Measurements from ENCODE around the gene CCDC167.

DNA sequence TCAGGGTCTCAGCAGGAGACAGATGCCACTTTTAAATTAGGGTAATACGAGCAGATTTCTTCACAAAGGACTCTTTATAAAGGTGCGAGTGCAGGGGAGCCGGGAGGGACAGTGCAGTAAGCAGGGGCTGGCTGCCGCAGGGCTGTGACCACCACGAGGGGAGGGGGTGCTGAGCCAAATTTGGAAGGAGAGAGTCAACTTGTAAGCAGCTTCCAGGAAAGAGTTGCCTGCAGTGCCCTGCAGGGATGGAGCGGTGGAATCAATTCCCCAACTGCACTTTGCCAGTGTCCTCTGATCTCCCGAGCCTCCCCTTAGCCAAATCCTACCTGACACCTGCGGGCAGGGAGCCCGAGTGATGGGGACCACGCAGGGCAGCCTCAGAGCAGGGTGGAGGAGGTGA is 13.9 kb upstream of the CCDC167 start:
- no peak for TF ChIP-seq HDAC6 (IDR thresholded peaks at IDR 0.05; ENCODE audit: low read depth, low read length)
- no peak for TF ChIP-seq YY1 (IDR thresholded peaks at IDR 0.05; ENCODE audit: low read depth, low read length)
- no peak for TF ChIP-seq JUN (IDR thresholded peaks at IDR 0.05; ENCODE audit: low read depth, low read length)
- TF ChIP-seq POLR2AphosphoS5 (IDR thresholded peaks at IDR 0.05; ENCODE audit: low read depth, low read length) = no peak
- no peak for TF ChIP-seq ZNF274 (IDR thresholded peaks at IDR 0.05; ENCODE audit: borderline replicate concordance, extremely low read depth, low read length)
- TF ChIP-seq TAF1 (IDR thresholded peaks at IDR 0.05; ENCODE audit: low read depth, low read length) = no peak
- no peak for TF ChIP-seq CHD2 (IDR thresholded peaks at IDR 0.05; ENCODE audit: low read length)
- TF ChIP-seq, protein P1, sequence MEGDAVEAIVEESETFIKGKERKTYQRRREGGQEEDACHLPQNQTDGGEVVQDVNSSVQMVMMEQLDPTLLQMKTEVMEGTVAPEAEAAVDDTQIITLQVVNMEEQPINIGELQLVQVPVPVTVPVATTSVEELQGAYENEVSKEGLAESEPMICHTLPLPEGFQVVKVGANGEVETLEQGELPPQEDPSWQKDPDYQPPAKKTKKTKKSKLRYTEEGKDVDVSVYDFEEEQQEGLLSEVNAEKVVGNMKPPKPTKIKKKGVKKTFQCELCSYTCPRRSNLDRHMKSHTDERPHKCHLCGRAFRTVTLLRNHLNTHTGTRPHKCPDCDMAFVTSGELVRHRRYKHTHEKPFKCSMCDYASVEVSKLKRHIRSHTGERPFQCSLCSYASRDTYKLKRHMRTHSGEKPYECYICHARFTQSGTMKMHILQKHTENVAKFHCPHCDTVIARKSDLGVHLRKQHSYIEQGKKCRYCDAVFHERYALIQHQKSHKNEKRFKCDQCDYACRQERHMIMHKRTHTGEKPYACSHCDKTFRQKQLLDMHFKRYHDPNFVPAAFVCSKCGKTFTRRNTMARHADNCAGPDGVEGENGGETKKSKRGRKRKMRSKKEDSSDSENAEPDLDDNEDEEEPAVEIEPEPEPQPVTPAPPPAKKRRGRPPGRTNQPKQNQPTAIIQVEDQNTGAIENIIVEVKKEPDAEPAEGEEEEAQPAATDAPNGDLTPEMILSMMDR (IDR thresholded peaks at IDR 0.05; ENCODE audit: control extremely low read depth in 1 of 3, insufficient read depth in 1 of 3, low read depth in 1 of 3, low read length in 3 of 3) = no peak
- no peak for TF ChIP-seq POLR2A (IDR thresholded peaks at IDR 0.05; ENCODE audit: control extremely low read depth in 1 of 2, low read depth in 2 of 2, low read length in 2 of 2)
